GM23338 (cell line): ENCODE data around the gene SLC4A2. TPM values are rescaled to one million over a fixed set of nuclear protein-coding genes. Genes with fewer than 3 reads are reported as not detected.

Source experiments
- ATAC-seq: fragments of 200-7000 bp; cut with Tn5 transposase; 3 replicates; pipeline ENCODE4 v1.9.1; 2020
- DNase-seq: peaks from one replicate; pipeline ENCODE4 v3.0.0-alpha.2; 2015; ENCODE audit warnings: low spot score
- H2AFZ ChIP-seq: fragments of 200-600 bp; sonication (generic); 2 replicates; pipeline ENCODE4 v1.8.0; 2016; ENCODE audit warnings: antibody characterized with exemption, mild to moderate bottlenecking, moderate library complexity
- H3F3A ChIP-seq: fragments of 200-600 bp; sonication (generic); replicated peaks from 2 replicates; pipeline ENCODE4 v1.8.0; 2017; ENCODE audit warnings: antibody characterized with exemption, mixed run types, low read depth
- H3K27ac ChIP-seq: fragments of 200-600 bp; sonication (generic); 2 replicates; pipeline ENCODE4 v1.6.1; 2016; ENCODE audit warnings: low read depth
- H3K27me3 ChIP-seq: fragments of 200-600 bp; sonication (generic); 2 replicates; pipeline ENCODE4 v1.8.0; 2016; ENCODE audit warnings: mild to moderate bottlenecking, mixed run types, moderate library complexity; ENCODE audit not compliant: insufficient read depth
- H3K36me3 ChIP-seq: fragments of 200-600 bp; sonication (generic); 2 replicates; pipeline ENCODE4 v1.8.0; 2016; ENCODE audit warnings: mild to moderate bottlenecking; ENCODE audit not compliant: insufficient read depth
- H3K4me1 ChIP-seq: fragments of 200-600 bp; sonication (generic); 2 replicates; pipeline ENCODE4 v1.8.0; 2016; ENCODE audit warnings: mild to moderate bottlenecking, moderate library complexity; ENCODE audit not compliant: insufficient read depth
- H3K4me2 ChIP-seq: fragments of 200-600 bp; sonication (generic); 2 replicates; pipeline ENCODE4 v1.7.1; 2017; ENCODE audit warnings: mixed run types
- H3K4me3 ChIP-seq: fragments of 200-600 bp; sonication (generic); 2 replicates; pipeline ENCODE4 v1.6.1; 2016; ENCODE audit warnings: mixed run types
- H3K79me2 ChIP-seq: fragments of 200-600 bp; sonication (generic); replicated peaks from 2 replicates; pipeline ENCODE4 v1.8.0; 2017; ENCODE audit warnings: mild to moderate bottlenecking; ENCODE audit not compliant: insufficient read depth
- H3K9me2 ChIP-seq: fragments of 200-600 bp; sonication (generic); 2 replicates; pipeline ENCODE4 v1.8.0; 2017; ENCODE audit not compliant: insufficient read depth
- H4K20me1 ChIP-seq: fragments of 200-600 bp; sonication (generic); replicated peaks from 2 replicates; pipeline ENCODE4 v1.8.0; 2017; ENCODE audit warnings: mild to moderate bottlenecking; ENCODE audit not compliant: insufficient read depth
- H3K27ac Mint-ChIP-seq: 2 replicates; pipeline ENCODE4 v1.8.0; 2020; ENCODE audit warnings: inconsistent platforms, mild to moderate bottlenecking, moderate library complexity, mixed read lengths
- H3K27me3 Mint-ChIP-seq: 3 replicates; pipeline ENCODE4 v1.8.0; 2022; ENCODE audit warnings: low read depth, mild to moderate bottlenecking, moderate library complexity, mixed read lengths, inconsistent platforms; ENCODE audit not compliant: insufficient read depth, poor library complexity
- H3K36me3 Mint-ChIP-seq: 3 replicates; pipeline ENCODE4 v1.8.0; 2021; ENCODE audit warnings: low read depth, mild to moderate bottlenecking, inconsistent platforms, moderate library complexity, mixed read lengths
- H3K4me1 Mint-ChIP-seq: 3 replicates; pipeline ENCODE4 v1.8.0; 2020; ENCODE audit warnings: mild to moderate bottlenecking, inconsistent platforms, mixed read lengths
- H3K4me3 Mint-ChIP-seq: 3 replicates; pipeline ENCODE4 v1.8.0; 2021; ENCODE audit warnings: moderate library complexity, mild to moderate bottlenecking, inconsistent platforms, mixed read lengths
- H3K9me3 Mint-ChIP-seq: 3 replicates; pipeline ENCODE4 v1.8.0; 2020; ENCODE audit warnings: moderate library complexity, mild to moderate bottlenecking, inconsistent platforms, mixed read lengths
- CREB1 ChIP-seq: fragments of 250-450 bp; sonication (Bioruptor Pico); IDR thresholded peaks from 2 replicates; pipeline ENCODE4 v1.5.0; 2020; ENCODE audit warnings: low read depth, mild to moderate bottlenecking, moderate library complexity
- JUNB ChIP-seq: IDR thresholded peaks from one replicate; pipeline ENCODE4 v1.6.1; 2016; ENCODE audit warnings: antibody characterized with exemption; ENCODE audit not compliant: unreplicated experiment
- NANOG ChIP-seq: IDR thresholded peaks from 2 replicates; pipeline ENCODE4 v1.6.1; 2016; ENCODE audit warnings: antibody characterized with exemption, borderline replicate concordance
- POLR2AphosphoS5 ChIP-seq: IDR thresholded peaks from 2 replicates; pipeline ENCODE4 v1.6.1; 2016; ENCODE audit warnings: antibody characterized with exemption, low read depth
- ZNF114 ChIP-seq: fragments of 250-450 bp; sonication (Bioruptor Pico); IDR thresholded peaks from 2 replicates; pipeline ENCODE4 v1.5.0; 2020; ENCODE audit warnings: mild to moderate bottlenecking, moderate library complexity
- polyA plus RNA-seq: library from polyadenylated mRNA; unstranded; fragments of >200 nt; fragmentation: Nextera tagmentation; extraction: Ambion mirVana; gene quantifications from 2 replicates; pipeline ENCODE4 v1.2.1, GENCODE V29; 2016
- total RNA-seq: library from RNA; depleted of rRNA; stranded (reverse); fragments of >200 nt; shearing (Covaris generic); gene quantifications from 2 replicates; pipeline ENCODE4 v1.2.3, GENCODE V29; 2014
- TF ChIP-seq, protein P1 (sequence below), 2 experiments: fragments of 200-600 bp in 1 of 2; sonication (generic) in 1 of 2; conservative IDR thresholded peaks; 2 replicates each; pipeline versions ENCODE4 v1.5.1 to v1.6.1; 2016 to 2017; ENCODE audit warnings: antibody characterized with exemption in 2 of 2, low read depth in 2 of 2, mild to moderate bottlenecking in 2 of 2, moderate library complexity in 1 of 2
- TF ChIP-seq, protein P2 (sequence below): IDR thresholded peaks from one replicate; pipeline ENCODE4 v1.6.1; 2018; ENCODE audit warnings: antibody characterized with exemption; ENCODE audit not compliant: unreplicated experiment
- TF ChIP-seq, protein P3 (sequence below): IDR thresholded peaks from 2 replicates; pipeline ENCODE4 v1.6.1; 2016; ENCODE audit warnings: antibody characterized with exemption

SLC4A2 gene
- total and polyA plus RNA-seq, 2 experiments from 2014 or later = 64.8 to 106 TPM

DNA sequence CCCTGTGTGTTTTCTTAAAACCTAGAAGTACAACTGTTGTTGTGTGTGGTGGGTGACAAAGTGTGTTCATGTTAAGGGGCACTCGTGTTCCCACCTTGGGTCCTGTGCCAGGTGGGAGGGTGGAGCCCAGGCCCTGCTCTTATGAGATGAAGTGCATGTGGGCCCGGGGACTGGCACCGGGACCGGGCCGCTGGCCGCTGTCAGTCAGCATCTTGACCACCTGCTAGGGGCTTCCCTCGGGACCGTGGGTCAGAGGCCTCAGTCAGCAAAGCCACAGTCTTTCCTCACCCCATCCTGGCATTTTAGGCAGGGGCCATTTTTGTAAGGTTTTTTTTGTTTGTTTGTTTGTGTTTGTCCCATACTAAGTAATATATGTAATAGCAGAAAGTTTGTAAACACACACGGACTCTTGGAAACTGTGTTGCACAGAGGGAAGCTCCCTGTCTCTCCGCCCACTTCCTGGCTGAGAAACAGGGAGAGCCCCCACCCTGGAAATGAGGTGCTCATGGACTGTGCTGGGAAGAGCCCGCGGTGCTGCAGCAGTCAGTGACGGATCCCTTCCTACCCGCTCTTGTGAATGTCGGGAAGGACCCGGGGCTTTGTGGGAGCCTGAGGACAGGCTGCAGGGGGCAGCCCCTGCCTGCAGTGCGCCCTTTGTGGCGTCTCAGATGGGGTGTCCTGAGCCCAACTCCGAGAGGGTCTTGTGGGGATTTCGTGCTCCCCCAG is 40.3 kb downstream of the SLC4A2 start:
- no peak for TF ChIP-seq ZNF114 (CRISPR knock-in tag)
- TF ChIP-seq, protein P1, sequence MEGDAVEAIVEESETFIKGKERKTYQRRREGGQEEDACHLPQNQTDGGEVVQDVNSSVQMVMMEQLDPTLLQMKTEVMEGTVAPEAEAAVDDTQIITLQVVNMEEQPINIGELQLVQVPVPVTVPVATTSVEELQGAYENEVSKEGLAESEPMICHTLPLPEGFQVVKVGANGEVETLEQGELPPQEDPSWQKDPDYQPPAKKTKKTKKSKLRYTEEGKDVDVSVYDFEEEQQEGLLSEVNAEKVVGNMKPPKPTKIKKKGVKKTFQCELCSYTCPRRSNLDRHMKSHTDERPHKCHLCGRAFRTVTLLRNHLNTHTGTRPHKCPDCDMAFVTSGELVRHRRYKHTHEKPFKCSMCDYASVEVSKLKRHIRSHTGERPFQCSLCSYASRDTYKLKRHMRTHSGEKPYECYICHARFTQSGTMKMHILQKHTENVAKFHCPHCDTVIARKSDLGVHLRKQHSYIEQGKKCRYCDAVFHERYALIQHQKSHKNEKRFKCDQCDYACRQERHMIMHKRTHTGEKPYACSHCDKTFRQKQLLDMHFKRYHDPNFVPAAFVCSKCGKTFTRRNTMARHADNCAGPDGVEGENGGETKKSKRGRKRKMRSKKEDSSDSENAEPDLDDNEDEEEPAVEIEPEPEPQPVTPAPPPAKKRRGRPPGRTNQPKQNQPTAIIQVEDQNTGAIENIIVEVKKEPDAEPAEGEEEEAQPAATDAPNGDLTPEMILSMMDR (conservative IDR thresholded peaks at IDR 0.05; ENCODE audit: low read depth in 2 of 2) = no peak
- TF ChIP-seq CREB1 (CRISPR knock-in tag) = no peak
- no peak for TF ChIP-seq NANOG
- no peak for TF ChIP-seq POLR2AphosphoS5
- TF ChIP-seq, protein P2, sequence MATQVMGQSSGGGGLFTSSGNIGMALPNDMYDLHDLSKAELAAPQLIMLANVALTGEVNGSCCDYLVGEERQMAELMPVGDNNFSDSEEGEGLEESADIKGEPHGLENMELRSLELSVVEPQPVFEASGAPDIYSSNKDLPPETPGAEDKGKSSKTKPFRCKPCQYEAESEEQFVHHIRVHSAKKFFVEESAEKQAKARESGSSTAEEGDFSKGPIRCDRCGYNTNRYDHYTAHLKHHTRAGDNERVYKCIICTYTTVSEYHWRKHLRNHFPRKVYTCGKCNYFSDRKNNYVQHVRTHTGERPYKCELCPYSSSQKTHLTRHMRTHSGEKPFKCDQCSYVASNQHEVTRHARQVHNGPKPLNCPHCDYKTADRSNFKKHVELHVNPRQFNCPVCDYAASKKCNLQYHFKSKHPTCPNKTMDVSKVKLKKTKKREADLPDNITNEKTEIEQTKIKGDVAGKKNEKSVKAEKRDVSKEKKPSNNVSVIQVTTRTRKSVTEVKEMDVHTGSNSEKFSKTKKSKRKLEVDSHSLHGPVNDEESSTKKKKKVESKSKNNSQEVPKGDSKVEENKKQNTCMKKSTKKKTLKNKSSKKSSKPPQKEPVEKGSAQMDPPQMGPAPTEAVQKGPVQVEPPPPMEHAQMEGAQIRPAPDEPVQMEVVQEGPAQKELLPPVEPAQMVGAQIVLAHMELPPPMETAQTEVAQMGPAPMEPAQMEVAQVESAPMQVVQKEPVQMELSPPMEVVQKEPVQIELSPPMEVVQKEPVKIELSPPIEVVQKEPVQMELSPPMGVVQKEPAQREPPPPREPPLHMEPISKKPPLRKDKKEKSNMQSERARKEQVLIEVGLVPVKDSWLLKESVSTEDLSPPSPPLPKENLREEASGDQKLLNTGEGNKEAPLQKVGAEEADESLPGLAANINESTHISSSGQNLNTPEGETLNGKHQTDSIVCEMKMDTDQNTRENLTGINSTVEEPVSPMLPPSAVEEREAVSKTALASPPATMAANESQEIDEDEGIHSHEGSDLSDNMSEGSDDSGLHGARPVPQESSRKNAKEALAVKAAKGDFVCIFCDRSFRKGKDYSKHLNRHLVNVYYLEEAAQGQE = no peak
- no peak for TF ChIP-seq JUNB
- TF ChIP-seq, protein P3, sequence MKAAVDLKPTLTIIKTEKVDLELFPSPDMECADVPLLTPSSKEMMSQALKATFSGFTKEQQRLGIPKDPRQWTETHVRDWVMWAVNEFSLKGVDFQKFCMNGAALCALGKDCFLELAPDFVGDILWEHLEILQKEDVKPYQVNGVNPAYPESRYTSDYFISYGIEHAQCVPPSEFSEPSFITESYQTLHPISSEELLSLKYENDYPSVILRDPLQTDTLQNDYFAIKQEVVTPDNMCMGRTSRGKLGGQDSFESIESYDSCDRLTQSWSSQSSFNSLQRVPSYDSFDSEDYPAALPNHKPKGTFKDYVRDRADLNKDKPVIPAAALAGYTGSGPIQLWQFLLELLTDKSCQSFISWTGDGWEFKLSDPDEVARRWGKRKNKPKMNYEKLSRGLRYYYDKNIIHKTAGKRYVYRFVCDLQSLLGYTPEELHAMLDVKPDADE = no peak
- Histone ChIP-seq H3K27me3 (no peaks in the 10 kb centered on the region), H3K79me2 (peaks cover 81% of the 10 kb centered on the region), H3F3A (peaks cover 18% of the 10 kb centered on the region; the same call in 1 of the 2 replicates), H2AFZ (no peak overlapping the region), H3K27ac (peak overlapping the region; percentile 32; the same call in 1 of the 2 replicates), H3K9me2 (no peaks in the 10 kb centered on the region), H4K20me1 (peaks cover 20% of the 10 kb centered on the region), H3K36me3 (no peaks in the 10 kb centered on the region), H3K4me1 (peaks cover 44% of the 10 kb centered on the region), H3K4me2 (no peak overlapping the region), H3K4me3 (no peak overlapping the region)
- Mint-ChIP-seq H3K9me3 (no peaks in the 10 kb centered on the region; the same call in 2 of the 3 replicates), H3K27ac (no peak overlapping the region), H3K36me3 (peaks cover 11% of the 10 kb centered on the region; the same call in 2 of the 3 replicates), H3K4me1 (peaks cover 32% of the 10 kb centered on the region), H3K27me3 (peaks cover 14% of the 10 kb centered on the region), H3K4me3 (no peak overlapping the region)
- no peak for DNase-seq
- peak; percentile 41 for ATAC-seq
